ENCODE measurements around the gene FOS. TPM values are rescaled to one million over a fixed set of nuclear protein-coding genes. Genes with fewer than 3 reads are reported as not detected.

The FOS gene
- total and polyA plus RNA-seq, 2 of the 13 experiments (the other 11 are each of a cell fraction or from before 2014, with no cell fraction given), result 15.9 to 24.2 TPM

DNA sequence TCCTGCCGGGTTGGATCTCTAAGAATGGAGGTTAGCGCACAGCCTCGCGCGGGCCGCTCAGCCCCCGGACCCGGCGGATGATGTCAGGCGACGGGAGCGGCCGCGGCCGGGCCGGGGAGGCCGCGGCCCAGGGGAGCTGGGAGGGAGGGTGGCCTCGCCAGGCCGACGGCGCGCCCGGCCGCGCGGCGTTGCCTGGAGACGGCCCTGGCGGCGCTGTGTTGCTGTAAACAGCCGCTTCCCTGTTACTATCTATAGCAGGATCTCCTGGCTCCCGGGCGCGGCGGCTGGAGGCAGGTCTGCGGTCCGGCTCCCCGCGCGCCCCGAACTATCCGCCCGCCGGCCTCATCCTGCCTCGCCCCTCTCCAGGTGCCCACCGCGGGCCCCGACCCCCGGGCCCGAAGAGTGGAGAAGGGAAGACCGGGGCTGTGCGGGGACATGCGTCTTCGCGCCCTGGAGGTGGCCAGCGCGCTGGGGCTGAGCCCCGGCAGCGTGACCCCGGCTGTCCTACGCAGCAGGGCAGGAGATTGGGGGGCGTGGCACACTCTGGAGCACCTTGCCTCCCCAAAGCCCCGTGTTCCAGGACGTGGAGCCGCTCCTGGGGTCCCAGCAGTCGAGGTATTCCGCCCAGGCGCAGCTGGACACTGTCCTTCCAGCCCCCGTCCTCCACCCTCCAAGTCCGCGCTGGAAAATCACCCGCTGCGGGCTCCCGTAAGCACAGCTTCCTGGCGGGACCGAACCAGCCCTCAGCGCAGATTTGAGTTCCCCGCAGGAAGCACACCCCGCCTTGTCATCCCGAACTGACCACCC is 1.4 kb upstream of the FOS start (continued):
- TF ChIP-seq, protein P1, sequence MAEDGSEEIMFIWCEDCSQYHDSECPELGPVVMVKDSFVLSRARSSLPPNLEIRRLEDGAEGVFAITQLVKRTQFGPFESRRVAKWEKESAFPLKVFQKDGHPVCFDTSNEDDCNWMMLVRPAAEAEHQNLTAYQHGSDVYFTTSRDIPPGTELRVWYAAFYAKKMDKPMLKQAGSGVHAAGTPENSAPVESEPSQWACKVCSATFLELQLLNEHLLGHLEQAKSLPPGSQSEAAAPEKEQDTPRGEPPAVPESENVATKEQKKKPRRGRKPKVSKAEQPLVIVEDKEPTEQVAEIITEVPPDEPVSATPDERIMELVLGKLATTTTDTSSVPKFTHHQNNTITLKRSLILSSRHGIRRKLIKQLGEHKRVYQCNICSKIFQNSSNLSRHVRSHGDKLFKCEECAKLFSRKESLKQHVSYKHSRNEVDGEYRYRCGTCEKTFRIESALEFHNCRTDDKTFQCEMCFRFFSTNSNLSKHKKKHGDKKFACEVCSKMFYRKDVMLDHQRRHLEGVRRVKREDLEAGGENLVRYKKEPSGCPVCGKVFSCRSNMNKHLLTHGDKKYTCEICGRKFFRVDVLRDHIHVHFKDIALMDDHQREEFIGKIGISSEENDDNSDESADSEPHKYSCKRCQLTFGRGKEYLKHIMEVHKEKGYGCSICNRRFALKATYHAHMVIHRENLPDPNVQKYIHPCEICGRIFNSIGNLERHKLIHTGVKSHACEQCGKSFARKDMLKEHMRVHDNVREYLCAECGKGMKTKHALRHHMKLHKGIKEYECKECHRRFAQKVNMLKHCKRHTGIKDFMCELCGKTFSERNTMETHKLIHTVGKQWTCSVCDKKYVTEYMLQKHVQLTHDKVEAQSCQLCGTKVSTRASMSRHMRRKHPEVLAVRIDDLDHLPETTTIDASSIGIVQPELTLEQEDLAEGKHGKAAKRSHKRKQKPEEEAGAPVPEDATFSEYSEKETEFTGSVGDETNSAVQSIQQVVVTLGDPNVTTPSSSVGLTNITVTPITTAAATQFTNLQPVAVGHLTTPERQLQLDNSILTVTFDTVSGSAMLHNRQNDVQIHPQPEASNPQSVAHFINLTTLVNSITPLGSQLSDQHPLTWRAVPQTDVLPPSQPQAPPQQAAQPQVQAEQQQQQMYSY (CRISPR knock-in tag; IDR thresholded peaks at IDR 0.05), result peak; percentile 15; the same call in 1 of the 2 replicates
- TF ChIP-seq KLF9 (CRISPR knock-in tag; IDR thresholded peaks at IDR 0.05; ENCODE audit: low read depth), result no peak
- peak; percentile 43; the same call in 1 of the 2 replicates for TF ChIP-seq GFI1 (CRISPR knock-in tag; IDR thresholded peaks at IDR 0.05; ENCODE audit: borderline replicate concordance)
- 0 out of 2 replicates have a peak, but pooled peaks have one; percentile 38 for TF ChIP-seq SP2 (CRISPR knock-in tag; IDR thresholded peaks at IDR 0.05)
- peak; percentile 18 for TF ChIP-seq ZNF781 (CRISPR knock-in tag; IDR thresholded peaks at IDR 0.05; ENCODE audit: borderline replicate concordance, not compliant biosample characterization)
- TF ChIP-seq, protein P2, sequence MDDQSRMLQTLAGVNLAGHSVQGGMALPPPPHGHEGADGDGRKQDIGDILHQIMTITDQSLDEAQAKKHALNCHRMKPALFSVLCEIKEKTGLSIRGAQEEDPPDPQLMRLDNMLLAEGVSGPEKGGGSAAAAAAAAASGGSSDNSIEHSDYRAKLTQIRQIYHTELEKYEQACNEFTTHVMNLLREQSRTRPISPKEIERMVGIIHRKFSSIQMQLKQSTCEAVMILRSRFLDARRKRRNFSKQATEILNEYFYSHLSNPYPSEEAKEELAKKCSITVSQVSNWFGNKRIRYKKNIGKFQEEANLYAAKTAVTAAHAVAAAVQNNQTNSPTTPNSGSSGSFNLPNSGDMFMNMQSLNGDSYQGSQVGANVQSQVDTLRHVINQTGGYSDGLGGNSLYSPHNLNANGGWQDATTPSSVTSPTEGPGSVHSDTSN (CRISPR knock-in tag; IDR thresholded peaks at IDR 0.05; ENCODE audit: borderline replicate concordance), result no peak
- TF ChIP-seq, protein P3, sequence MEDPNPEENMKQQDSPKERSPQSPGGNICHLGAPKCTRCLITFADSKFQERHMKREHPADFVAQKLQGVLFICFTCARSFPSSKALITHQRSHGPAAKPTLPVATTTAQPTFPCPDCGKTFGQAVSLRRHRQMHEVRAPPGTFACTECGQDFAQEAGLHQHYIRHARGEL (CRISPR knock-in tag; IDR thresholded peaks at IDR 0.05), result no peak
- no peak for TF ChIP-seq ZFP90 (CRISPR knock-in tag; IDR thresholded peaks at IDR 0.05; ENCODE audit: borderline replicate concordance)
- TF ChIP-seq, protein P4, sequence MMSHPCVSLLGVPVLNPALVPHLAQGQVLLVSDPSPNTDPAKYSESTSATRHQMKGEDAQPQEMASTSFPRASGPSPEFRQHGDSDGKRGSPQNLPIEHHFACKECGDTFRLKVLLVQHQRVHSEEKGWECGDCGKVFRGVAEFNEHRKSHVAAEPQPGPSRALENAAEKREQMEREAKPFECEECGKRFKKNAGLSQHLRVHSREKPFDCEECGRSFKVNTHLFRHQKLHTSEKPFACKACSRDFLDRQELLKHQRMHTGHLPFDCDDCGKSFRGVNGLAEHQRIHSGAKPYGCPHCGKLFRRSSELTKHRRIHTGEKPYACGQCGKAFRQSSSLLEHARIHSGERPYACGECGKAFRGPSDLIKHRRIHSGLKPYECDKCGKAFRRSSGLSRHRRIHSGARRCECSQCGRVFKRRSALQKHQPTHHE (CRISPR knock-in tag; IDR thresholded peaks at IDR 0.05; ENCODE audit: borderline replicate concordance), result 0 out of 2 replicates have a peak, but pooled peaks have one; percentile 49
- peak; percentile 73 for TF ChIP-seq SAP130 (CRISPR knock-in tag; IDR thresholded peaks at IDR 0.05; ENCODE audit: low read depth)
- no peak for TF ChIP-seq ZNF724P (CRISPR knock-in tag; IDR thresholded peaks at IDR 0.05; ENCODE audit: borderline replicate concordance)
- TF ChIP-seq, protein P5, sequence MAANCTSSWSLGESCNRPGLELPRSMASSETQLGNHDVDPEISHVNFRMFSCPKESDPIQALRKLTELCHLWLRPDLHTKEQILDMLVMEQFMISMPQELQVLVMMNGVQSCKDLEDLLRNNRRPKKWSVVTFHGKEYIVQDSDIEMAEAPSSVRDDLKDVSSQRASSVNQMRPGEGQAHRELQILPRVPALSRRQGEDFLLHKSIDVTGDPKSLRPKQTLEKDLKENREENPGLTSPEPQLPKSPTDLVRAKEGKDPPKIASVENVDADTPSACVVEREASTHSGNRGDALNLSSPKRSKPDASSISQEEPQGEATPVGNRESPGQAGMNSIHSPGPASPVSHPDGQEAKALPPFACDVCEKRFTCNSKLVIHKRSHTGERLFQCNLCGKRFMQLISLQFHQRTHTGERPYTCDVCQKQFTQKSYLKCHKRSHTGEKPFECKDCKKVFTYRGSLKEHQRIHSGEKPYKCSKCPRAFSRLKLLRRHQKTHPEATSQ (CRISPR knock-in tag; IDR thresholded peaks at IDR 0.05; ENCODE audit: borderline replicate concordance), result no peak
- TF ChIP-seq ZNF230 (CRISPR knock-in tag; IDR thresholded peaks at IDR 0.05), result peak; percentile 37; the same call in 1 of the 2 replicates
- no peak for TF ChIP-seq POLR2AphosphoS2 (IDR thresholded peaks at IDR 0.05; ENCODE audit: low read depth, low read length)
- TF ChIP-seq, protein P6, sequence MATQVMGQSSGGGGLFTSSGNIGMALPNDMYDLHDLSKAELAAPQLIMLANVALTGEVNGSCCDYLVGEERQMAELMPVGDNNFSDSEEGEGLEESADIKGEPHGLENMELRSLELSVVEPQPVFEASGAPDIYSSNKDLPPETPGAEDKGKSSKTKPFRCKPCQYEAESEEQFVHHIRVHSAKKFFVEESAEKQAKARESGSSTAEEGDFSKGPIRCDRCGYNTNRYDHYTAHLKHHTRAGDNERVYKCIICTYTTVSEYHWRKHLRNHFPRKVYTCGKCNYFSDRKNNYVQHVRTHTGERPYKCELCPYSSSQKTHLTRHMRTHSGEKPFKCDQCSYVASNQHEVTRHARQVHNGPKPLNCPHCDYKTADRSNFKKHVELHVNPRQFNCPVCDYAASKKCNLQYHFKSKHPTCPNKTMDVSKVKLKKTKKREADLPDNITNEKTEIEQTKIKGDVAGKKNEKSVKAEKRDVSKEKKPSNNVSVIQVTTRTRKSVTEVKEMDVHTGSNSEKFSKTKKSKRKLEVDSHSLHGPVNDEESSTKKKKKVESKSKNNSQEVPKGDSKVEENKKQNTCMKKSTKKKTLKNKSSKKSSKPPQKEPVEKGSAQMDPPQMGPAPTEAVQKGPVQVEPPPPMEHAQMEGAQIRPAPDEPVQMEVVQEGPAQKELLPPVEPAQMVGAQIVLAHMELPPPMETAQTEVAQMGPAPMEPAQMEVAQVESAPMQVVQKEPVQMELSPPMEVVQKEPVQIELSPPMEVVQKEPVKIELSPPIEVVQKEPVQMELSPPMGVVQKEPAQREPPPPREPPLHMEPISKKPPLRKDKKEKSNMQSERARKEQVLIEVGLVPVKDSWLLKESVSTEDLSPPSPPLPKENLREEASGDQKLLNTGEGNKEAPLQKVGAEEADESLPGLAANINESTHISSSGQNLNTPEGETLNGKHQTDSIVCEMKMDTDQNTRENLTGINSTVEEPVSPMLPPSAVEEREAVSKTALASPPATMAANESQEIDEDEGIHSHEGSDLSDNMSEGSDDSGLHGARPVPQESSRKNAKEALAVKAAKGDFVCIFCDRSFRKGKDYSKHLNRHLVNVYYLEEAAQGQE (IDR thresholded peaks at IDR 0.05; ENCODE audit: borderline replicate concordance in 1 of 2, low read depth in 1 of 2, low read length in 2 of 2), result no peak
- no peak for TF ChIP-seq NFRKB (IDR thresholded peaks at IDR 0.05)
